RKO (cell line): ENCODE results near the gene CCDC38.

Experiments used
- DNase-seq: peaks from one replicate; pipeline ENCODE4 v3.0.0-alpha.2; 2016; ENCODE audit warnings: low spot score

The CCDC38 gene

GRCh38 chr12:95836185-95836609, 106.2 kb downstream of the CCDC38 start:
- peak; percentile 59 for DNase-seq

- no peak for DNase-seq
Measured at GRCh38 chr12:95834572-95834971, 107.8 kb downstream of the CCDC38 start.

DNA sequence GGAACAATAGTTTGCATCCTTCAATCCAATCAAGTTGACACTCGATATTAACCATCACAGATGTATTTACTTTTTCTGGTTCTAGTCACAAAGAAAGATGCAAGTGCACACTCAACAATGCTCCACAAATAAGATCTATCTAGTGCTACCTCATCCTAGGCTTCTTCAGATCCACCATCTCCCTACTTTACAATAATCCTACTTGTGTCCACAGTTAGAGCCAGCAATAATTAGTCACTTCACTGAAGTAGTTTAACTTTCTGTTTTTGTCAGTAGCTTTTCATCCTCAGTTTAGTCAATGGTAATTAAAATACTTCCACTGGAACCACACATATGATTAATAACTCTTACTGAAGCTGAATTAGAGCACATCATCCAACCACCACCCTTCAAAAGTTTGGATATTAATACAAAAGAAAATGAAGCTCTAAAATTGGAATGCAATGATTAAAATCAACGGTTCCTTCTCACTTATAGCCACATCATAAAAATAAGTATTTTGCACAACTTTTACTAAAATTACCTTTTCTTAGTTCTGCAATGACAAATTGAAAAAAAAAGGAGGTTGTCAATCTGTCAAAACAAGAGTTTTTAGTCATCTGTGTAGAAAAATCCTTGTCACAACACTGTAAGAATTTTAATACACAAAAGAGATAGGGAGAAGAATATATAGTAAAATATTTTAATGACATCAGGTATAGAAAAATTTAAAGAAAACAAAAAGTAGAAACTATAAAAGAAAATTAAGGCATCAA, 111.9 kb downstream of the CCDC38 start:
- no peak for DNase-seq

- no peak for DNase-seq
Measured at GRCh38 chr12:95829395-95829794, 113.0 kb downstream of the CCDC38 start.

DNA sequence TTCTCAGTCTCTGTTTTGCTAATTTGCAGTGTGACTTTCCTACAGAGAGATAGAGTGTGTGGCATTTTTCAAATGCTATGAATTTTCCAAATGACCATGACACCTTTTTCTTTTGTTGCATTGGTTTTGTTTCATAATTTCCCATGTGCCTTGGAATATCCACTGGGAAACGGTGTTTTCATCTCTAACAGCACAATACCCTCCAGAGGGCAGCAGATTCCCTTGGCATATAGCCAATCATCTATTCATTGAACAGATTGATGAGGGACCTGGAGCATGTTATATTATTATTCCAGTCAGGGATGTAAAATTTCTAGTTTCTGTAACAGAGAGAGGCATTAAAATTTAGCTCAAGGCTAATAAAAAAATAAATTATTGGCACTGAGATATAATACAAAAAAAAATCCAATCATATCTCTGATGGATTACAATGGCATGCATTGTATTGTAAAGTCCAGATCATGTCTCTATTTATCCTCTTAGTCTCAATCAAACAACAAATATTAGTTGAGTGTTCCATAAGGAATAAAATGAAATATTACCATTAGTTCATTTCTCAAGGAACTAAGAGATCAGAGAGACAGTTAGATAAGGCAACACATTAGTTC, 122.2 kb downstream of the CCDC38 start:
- DNase-seq, result peak; percentile 63
